SK-MEL-5 (cell line): ENCODE results near the gene CHMP1B. TPM values are rescaled to one million over a fixed set of nuclear protein-coding genes. Genes with fewer than 3 reads are reported as not detected.
"Not testable (repeated sequence)": the region's sequence is repeated elsewhere in the genome, so short reads cannot be mapped to it uniquely, and the experiment has no call there.

Source experiments
- DNase-seq: peaks from one replicate; pipeline ENCODE4 v3.0.0-alpha.2; 2016; ENCODE audit warnings: low read depth, low spot score
- in situ Hi-C: cut with HindIII; loops from 2 replicates; pipeline ENCODE4 v1.10.0; 2016; ENCODE audit warnings: low sequenced_read_pairs, high pct_unique_total_duplicates, low pct_unique_long_range_greater_than_20kb
- total RNA-seq: library from RNA; depleted of rRNA; stranded (reverse); fragments of >200 nt; shearing (Covaris generic); gene quantifications from 2 replicates; pipeline ENCODE4 v1.2.3, GENCODE V29; 2014

The CHMP1B gene
- total RNA-seq, 1 experiment from 2014 or later: 180 TPM

DNA sequence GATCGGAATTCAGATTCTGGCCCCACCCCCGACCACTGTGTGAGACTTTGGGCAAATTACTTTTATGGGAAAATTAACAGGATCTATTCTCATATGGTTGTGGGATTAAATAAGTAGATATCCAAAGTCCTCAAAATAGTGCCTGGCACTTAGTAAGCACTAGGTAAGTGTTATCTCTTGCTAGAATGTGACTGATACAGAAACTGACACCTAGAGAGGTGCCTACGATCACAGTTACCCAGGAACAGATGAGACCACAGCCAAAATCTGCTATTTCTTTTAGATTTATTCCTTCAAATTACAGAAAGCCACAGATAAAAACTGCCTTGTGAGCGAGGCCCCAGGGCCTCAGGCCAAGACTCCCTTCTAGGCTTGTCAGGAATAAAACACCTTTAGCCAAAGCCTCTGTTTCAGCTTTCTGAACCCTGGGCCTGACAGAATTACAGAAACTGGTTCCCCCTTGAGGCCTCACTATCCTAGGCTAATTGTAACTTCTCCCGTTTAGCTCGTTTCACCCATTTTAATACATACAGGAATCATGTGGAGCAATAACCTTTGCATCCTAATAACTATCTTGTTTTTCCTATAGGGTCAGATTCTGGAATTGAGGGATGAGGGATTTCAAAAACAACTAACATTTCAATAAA, 22.3 kb upstream of the CHMP1B start:
- in situ Hi-C loops: no loop called here
- DNase-seq: no peak

DNA sequence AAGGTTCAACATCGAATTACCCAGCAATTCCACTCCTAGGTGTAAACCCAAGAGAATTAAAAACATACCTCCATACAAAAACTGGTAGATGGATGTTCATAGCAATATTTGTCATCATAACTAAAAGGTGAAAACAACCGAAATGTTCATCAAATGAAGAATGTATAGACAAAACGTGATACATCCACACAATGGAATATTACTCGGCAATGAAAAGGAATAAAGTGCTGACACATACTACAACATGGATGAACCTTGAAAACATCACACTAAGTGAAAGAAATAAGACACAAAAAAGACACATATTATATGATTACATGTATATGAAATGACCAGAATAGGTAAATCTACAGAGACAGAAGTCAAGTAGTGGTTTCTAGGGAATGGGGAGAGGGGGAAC, 20.6 kb upstream of the CHMP1B start:
- in situ Hi-C loops: no loop called here
- no peak for DNase-seq

DNA sequence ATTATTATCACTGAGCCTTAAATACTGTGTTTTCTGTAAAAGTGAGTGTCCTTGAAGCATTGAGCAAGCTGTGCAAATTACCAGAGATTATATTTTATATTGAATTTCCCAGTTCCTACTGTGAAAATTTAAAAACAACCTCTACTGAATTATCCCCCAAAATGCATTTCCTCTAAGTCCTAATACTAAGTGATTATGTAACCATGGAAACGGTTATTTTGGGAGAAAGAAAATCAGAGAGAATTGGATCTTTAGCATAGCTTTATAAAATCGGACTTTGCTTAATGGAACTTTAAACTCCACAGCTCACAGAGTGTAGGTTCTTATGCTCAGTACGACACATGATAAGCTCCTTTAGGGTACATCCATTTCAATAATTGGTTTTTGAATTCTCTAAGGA, 19.3 kb upstream of the CHMP1B start:
- DNase-seq: no peak
- in situ Hi-C loops: no loop called here

DNA sequence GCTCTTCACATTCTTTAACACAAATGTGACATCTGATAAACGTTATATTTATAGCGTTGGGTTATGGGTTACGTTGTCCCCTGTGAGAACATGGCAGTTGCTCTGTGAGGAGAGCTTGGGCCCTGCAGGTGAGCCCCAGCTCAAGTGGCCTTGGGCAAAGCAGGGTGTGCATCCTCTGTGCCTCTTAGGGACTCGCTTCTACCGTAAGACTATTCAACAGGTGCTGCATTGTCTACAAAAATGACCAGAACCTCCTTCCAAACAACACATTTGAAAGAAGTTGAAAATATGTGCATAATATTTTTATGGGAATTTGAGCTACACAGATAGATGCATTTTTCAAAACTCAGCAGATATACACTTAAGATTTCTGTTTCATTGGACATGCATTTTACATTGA, 16.4 kb upstream of the CHMP1B start:
- no peak for DNase-seq
- in situ Hi-C loops: no loop called here

DNA sequence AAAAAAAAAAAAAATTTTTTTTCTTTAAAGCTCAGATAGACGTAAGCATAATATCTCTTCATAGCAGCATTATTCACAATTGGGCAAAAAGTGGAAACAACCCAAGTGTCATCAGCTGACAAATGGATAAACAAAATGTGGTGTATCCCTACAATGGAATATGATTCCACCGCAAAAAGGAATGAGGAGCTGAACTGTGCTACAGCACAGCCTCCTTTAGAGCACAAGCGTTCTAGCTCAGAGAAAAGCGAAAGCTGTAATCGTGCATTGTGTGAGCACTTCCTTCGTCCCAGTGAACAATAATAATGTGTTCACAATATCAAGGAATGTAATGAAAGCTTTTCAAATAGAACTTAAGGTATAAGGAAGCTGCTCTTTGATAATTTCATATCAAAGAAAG, 11.7 kb upstream of the CHMP1B start:
- DNase-seq: peak; percentile 57
- in situ Hi-C loops: no loop called here

DNA sequence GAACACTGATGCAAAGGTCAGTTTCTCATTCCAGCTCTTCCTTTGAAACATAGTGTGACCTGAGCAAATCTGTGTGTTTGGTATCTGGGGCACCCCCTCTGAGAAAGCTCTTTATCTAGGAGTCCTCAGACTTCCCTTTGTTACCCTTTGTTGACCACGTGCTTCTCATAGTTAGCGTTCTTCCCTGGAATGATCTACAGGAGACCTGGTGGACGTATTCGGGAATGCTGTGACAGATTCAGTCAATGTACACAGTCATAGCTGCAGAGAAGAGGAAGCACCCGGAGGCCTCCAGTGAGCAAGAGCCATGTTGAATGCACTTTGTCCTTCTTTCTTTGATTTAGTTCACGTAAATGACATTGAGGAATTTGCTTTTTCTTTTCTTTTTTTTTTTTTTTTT, 10.7 kb upstream of the CHMP1B start:
- in situ Hi-C loops: no loop called here
- DNase-seq: peak; percentile 96

DNA sequence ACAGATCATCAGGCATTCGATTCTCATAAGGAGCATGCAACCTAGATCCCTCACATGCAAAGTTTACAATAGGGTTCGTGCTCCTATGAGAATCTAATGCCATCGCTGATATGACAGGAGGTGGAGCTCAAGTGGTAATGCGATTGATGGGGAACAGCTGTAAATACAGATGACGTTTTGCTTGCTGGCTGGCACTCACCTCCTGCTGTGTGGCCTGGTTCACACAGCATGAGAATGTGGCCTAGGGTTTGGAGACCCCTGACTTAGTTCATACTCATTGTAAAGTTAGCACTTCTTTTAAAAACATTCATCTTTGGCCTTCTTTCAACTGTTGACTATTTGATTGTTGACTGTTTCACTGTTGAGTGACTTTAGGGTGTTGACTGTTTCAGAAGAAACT, 8.7 kb upstream of the CHMP1B start:
- DNase-seq: no peak
- in situ Hi-C loops: no loop called here

DNA sequence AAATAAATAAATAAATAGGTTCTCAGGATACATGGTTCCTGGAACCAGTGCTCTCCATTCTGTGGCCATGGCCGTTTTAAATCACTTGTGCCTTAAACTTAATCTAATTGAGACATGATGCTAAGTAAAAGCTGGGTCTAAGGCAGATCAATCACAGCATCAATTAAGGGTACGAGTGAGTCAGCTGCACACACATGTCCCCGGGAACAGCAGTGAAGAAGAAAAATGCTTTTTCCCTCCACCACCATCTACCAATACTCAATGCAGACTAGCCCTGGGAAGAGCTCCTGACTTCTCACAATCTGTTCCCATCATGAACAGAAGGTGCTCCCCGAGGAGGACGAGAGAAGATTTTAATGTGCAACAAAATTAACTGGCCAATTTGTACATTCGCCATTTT, 6.8 kb upstream of the CHMP1B start:
- no peak for DNase-seq
- in situ Hi-C loops: no loop called here

DNA sequence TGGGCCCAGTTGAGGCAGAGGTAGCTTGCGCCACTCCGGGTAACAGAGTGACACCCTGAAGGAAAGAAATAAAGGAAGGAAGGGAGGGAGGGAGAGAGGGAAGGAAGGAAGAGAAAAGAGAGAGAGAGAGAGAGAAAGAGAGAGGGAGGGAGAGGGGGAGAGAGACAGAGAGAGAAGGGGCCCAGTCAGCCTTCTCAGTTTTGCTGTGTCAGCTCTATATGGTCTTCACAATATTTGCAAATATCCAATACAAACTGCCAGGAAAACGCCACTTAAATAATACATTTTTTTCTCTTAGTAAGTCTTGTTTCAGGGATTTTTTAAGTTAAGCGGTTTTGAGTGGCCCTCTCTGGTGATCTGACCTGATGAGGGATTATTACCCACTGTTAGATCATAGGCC, 5.6 kb upstream of the CHMP1B start:
- no peak for DNase-seq
- in situ Hi-C loops: no loop called here

DNA sequence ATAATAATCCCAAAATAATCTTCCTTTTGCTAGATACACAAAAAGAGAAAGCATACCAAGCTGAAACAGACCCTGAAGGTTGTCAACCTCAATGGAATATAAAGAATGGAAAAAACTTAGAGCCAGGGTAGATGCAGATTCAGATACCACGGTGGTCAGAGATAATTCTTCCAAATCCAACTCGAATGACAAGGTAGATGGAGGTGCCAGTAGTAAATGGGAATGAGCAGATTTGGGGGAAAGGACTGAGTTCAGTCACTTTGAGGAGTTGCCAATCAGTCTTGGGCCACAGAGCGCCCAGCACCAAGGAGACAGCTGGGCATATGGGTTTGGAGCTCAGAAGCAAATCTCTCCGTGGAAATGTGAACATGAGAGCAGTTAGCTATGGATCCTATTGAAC, 3.4 kb upstream of the CHMP1B start:
- in situ Hi-C loops: no loop called here
- DNase-seq: no peak

DNA sequence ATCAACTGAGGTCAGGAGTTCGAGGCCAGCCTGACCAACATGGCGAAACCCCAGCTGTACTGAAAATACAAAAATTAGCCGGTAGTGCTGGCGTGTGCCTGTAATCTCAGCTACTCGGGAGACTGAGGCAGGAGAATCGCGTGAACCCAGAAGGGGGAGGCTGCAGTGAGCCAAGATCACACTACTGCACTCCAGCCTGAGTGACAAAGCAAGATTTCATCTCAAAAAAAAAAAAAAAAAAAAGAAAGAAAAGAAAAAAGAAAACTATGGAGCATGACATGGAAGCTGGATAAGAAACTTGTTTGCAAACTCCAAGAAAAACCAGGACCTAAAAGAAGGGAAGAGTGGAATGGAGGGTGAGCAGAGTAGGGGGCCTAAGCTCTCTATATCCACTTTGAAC, 1.9 kb upstream of the CHMP1B start:
- DNase-seq: no peak

DNA sequence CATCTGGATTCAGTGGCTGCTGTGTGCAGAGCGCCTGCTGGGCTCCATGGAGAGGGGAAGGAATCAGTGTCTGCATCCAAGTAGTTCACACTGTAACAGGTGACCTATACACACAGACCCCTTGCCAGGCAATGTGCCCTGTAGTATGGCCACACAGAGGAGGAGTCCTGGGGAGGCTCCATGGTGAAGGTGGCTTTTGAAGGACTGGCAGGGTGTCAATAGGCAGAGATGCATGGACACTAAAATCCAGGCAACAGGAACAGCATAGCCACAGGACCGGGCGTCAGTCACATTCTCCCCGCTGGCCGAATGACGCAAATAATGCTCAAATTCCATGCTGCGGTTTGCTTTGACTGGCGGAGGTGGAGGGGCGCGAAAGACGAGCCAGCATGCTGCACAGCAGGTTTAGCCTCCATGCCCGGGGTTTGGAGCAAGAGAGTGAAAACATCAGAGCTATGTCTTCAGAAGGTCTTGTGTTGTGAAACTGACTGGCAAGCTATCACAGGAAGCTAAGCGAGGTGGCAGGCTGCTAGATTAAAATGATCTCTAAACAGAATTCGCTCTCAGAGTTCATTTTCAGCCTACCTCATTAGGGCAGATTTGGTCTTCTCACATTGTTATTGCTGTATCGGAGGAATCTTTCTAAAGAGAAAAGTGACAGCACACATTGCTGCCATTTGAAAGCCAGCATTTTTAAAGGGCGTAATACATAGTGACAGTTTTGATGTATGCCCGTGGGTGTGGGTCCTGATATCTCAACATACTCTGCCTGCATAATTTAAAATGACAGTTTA, 1.2 kb upstream of the CHMP1B start:
- in situ Hi-C loops: no loop called here
- DNase-seq: peak; percentile 96

More for the DNA sequence above, 1.9 kb upstream of the CHMP1B start:
- in situ Hi-C loops: no loop called here

DNA sequence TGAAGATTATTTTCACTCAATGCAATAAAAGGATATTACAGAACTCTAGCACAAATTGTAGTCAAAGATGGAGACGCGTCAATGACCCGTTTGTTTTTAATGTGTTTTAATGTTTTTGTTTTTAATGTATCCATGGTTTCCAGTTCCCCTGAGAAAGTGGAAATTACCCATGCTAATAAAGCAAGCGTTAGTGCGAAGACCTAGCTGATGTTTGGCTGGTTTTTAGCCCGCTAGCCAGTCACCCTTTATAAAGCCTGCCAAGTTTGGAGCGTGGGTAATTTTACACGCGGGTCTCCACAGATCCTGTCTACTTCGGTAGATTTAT, 430 bp upstream of the CHMP1B start:
- in situ Hi-C loops: no loop called here
- DNase-seq: peak; percentile 54

DNA sequence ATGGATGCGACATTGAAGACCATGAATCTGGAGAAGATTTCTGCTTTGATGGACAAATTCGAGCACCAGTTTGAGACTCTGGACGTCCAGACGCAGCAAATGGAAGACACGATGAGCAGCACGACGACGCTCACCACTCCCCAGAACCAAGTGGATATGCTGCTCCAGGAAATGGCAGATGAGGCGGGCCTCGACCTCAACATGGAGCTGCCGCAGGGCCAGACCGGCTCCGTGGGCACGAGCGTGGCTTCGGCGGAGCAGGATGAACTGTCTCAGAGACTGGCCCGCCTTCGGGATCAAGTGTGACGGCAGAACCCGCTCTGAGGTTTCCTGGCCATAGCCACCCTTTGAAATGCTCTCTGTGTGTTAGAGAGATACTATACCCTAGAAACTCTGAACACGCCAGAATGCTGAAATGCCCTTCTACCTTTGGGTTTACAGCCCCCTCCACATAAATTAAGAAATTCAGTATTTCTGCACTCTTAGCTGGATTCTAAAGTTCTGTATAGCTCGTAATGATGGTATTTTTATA, 659 bp downstream of the CHMP1B start:
- in situ Hi-C loops: no loop called here
- DNase-seq: peak; percentile 55

DNA sequence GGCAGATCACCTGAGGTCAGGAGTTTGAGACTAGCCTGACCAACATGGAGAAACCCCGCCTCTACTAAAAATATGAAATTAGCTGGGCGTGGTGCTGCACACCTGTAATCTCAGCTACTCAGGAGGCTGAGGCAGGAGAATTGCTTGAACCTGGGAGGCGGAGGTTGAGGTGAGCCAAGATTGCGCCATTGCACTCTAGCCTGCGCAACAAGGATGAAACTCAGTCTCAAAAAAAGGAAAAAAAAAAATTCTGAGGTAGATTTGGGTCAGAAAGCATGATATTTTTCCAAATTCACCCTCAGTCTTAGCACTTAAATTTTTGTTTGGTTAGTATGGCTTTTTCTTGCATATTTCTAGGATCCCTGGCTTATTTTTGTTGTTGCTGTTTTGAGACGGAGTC, 3.3 kb downstream of the CHMP1B start:
- DNase-seq, in situ Hi-C loops: not testable (repeated sequence)

DNA sequence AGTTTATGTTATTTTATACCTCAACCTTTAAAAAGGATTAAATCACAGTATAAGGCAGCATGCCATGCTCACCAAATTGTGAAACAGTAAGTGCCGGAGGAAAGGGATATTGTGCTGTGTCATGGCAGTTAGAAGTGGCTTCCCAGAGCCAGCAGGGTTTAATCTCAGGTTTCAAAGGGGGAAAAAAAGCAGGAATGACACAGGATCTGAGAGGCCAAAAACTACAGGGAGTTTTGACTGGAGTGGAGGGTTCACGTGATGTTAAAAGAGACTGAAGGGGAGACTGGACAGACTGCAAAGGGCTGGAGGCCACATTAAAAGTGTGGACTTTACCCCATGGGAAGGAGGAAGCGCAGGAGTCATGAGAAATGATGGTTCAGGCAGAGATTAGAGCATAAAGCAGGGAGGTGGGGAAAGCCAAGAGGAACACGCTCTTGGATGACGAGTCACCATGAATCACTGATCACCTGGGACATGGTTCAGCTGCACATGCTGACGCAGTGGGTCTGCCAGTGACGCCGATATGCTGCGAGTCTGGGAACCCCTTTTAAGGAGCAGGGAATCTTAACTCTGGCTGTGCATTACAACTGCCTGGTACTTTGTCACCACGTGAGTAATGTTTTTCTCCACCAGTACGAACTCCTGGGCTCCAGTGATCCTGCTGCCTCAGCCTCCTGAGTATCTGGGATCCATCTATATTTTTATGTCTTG, 6.1 kb downstream of the CHMP1B start:
- in situ Hi-C loops: no loop called here
- peak; percentile 96 for DNase-seq

DNA sequence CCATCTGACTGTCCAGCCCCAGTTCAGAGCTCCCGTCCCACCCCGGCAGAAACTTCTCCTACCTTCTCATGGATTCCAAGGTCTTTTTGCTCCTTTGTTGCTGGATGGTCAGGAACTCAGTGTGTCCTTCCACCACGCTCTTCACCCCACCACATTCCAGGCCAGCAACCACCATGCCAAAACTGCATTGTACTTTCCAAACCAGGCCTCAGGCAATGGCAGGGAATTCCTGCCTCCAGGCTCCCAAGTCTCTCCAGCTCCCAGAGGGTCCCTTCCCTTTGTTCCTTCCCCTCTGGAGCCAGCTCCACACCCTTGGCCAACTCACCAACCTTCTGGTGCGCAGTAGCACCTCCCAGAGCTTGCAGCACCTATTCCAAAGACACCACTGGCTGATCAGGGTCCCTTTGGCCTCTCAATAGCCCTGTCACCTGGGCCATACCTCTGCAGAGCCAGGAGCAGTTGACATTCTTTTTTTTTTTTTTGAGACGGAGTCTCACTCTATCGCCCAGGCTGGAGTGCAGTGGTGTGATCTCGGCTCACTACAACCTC, 8.1 kb downstream of the CHMP1B start:
- no peak for DNase-seq
- in situ Hi-C loops: no loop called here

DNA sequence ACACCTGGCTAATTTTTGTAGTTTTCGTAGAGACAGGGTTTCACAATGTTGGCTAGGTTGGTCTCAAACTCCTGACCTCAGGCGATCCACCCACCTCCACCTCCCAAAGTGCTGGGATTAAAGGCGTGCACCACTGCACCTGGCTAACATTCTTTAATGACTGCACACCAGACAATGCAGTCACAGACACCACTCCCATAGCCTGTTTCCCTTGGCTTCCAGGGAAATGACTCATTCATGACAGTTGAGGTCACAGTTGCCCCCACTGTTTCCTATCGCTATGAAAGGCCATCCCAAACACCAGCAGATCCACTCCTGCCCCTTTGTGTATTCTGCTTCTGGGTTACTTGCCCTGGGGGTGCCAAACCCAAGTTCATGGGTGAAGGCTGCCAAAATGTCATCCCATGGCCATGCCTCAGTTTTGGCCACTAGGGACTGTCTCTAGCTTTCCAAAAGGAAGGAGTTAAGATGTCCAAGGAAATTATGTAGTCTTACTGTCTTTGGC, 8.7 kb downstream of the CHMP1B start:
- in situ Hi-C loops: no loop called here
- peak; percentile 81 for DNase-seq
